Activated CD4-positive, CD25-positive, alpha-beta regulatory T cell treated with anti-CD3 and anti-CD28 coated beads, Interleukin-2, amount 50 U/mL, for 24 hours (primary cell): ENCODE results near the gene CYBA.

Experiments used
- ATAC-seq, 2 donors: fragments of 150-1000 bp; cut with Tn5 transposase; one replicate each; pipeline ENCODE4 v1.10.0; 2021; ENCODE audit warnings: mild to moderate bottlenecking in 1 of 2, moderate library complexity in 1 of 2

The CYBA gene

DNA sequence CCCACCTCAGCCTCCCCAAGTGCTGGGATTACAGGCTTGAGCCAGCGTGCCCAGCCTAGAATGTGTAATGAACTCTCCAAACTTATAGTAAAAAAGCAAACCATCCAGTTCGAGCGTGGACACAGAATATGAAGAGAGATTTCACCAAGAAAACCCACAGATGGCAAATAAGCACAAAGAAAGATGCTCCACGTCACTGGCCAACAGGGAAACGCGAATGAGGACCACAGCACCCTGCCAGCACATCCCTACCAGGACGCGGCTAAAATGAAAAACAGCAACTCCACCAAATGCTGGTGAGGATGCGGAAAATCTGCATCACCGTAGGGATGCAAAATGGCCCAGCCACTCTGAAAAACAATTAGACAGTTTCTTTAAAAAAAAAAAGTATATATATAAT lies 10.6 kb upstream of the CYBA start:
- no peak for ATAC-seq

DNA sequence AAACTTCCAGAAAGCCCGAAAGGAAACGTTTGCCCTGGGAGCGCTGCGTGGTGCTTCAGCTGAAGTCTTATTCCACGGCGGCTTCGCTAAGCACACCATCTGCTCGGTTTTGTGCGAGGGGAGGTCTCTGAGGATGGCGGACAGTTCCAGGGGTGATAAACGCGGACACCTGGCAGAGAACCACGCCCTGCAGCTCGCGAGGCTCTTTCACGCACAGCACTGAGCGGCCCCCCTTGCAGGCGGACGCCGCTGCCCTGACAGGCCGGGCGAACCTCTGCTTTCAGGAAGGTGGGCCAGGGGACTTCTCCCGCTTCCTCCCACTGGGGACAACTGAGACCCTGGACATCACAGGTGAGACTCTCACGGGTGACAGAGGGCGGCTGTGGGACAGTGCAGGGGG lies 8.3 kb upstream of the CYBA start:
- ATAC-seq: no peak

DNA sequence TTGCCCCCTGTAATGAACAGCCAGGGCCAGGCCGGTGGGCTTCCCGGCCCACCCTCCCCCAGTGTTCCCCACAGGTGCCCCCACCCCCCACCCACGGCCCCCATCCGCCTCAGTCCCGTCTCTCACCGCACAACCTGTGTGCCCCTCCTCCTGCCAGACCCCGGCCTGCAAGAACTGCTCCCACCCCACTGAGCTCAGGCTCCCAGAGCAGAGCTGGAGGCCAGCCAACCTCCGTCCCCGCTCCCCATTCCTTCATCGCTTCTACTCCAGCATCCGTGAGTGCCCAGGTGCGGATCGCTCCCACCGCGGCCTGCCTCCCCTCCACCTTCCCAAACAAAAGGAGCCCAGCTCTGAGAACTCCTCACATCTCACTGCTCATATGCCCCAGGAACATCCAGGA lies 7.9 kb upstream of the CYBA start:
- no peak for ATAC-seq

DNA sequence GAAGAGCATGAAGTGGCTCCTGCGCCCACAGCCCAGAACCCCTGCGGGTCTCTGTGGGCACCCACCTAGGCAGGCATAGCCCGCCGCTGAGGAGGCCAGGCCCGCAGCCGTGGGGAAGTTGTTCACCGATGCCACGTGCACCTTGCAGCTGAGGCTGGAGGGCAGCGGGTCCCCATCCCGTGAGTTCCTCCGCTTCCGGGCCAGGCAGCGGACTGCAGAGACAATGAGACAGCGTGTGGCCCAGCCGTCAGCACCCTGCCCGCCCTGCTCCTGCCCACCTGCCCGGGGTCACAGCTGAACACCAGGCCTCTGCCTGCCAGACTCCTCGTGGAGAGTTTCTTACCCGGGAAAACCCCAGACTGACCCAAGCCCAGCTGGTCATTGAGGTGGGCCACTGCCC lies 6.5 kb upstream of the CYBA start:
- ATAC-seq: no peak

DNA sequence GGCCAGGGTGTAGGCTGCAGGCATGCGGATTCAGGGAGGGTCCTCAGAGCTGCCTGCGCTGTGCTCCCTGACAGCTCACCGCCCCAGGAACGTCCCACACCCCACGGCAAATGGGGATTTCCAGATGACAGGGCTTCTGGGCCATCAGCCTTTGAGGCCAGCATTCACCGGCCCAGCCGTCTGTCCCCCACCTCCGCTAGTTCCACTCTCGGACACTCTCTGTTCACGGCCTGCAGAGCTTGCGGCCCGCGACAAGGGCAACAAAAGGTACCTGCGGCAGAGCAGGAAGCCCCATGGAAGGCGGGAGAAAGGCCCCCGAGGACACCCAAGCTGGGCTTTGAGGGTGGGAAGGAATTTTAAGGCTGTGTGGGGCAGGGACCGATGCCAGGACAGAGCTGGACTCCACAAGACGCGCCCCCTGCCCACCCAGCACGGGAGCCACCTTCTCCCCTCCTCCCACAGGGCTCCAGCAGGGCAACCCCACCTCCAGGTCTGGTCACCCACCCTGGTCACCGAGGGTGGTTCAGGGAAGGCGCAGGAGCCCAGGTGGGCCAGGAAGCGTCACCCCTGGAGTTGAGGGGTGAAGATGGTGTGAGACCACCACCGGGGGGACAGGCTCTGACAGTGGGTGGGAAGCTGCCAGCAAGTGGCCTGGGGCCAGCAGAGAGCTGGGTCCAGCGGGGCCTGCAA lies 5.6 kb upstream of the CYBA start:
- no peak for ATAC-seq

DNA sequence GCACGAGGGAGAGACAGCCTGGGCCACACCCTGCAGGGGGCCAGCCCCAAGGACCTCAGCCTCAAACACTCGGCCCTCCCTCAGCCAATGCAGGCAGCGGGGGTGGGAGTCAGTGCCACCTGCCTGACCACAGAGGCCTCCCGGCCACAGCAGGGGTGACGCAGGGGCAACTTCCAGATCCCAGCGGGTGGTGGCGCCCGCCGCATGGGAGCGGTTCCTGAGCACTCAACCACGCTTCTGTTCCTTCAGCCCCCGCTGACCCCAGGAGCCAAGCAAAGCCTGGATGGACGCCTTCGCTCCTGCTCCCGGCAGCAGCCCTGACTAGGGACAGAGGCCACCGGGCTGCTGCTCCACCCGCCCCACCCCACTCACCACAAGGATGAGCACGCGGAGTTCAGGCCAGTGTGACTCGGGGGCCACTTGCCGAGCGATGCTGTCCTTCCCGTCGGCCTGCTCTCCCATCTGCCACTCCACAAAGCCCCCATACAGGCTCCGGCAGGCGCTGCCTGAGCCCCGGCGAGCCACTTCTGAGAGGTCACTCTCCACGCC lies 5.0 kb upstream of the CYBA start:
- no peak for ATAC-seq

DNA sequence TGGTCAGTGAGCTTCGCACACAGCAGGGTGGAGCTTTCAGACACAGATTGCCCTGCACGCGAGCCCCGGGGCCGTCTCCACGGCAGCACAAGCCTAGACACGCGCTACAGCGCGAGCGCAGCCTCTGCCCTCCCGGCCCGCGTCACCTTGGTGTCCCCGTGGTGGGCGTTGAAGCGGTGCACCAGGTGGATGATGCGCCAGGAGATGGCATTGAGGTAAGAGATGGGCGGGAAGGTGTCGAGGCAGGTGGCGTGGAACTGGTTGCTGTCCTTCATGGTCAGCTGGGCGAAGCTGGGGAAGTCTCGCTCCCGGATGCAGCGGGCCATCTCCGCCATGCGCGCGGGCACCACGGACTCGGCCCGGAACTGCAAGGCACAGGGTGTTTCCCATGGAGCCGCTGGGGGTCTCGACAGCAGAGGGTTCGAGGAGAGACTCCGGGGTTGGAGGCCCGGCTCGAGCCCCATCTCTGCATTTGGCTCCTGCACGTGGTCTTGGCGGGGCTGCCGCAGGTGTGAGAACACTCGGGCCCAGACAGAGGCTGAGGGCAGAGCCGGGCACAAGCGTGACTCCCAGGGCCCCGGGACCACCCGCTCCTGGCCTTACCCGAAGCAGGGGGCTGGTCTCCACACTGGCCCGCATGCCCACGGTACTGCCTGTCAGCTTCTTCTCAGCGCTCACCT lies 4.3 kb upstream of the CYBA start:
- no peak for ATAC-seq

DNA sequence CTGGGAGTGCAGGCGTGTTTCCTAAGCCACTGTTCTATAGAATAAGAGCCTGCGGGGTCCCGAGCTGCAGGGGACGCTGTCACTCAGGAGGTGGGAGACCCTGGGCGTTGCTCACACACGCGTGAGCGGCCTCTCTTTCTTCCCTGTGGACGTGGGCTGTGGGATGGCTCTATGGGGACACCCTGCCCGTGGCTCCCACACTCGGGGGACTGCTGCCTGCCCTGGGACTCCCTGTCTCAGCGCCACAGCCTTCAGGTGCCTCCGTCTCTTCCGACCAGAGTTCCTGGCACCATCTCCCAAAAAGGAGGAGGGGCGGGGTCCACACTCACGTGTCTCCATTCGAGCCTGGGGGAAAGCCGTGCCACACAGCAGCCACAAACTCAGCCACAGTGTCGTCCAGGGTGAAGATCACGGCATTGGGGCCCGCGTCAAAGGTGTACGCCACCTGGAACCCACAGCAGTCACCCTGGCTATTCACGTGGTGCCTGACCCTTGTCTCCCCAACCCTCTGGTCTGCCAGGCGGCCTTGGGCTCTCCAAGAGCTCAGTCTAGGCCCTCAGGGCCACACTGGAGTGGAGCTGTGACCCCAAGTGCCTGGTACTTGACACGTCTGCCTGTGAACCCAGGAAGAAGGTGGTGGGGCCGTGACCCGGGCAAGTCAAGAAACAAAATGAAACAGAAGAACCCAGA lies 3.7 kb upstream of the CYBA start:
- ATAC-seq: no peak

DNA sequence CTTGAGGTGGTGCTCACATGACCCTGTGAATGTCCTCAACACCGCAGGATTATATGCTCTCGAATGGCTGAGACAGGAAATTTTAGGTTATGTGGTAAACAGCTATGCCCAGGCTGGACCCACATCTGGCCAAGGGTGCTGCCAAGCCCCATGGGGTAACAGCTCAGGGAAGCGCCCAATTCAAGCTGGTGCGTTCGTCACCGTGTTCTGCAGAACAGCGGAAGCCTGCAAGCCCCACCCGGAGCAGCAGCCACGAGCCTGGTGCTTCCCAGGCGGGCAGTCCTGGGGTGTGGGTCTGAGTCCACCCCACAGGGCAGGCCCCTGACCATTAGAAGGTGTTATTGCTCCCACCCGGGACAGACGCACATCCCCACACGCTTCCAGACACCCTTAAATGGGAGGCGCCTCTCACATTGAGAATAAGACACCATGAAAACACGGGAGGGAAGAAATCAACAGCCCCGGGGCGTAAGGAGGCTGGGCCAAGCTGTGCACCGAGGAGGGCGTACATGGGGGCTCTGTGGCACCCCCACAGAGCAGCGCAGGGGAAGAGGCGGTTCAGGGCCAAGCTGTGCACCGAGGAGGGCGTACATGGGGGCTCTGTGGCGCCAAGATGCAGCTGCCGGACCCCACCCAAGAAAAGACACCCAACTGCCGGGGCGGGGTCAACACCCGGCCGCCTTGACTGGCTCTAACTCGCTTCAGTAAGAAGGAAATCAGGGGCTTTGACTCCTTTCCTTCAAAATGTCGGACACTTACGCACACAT lies 2.9 kb upstream of the CYBA start:
- no peak for ATAC-seq

DNA sequence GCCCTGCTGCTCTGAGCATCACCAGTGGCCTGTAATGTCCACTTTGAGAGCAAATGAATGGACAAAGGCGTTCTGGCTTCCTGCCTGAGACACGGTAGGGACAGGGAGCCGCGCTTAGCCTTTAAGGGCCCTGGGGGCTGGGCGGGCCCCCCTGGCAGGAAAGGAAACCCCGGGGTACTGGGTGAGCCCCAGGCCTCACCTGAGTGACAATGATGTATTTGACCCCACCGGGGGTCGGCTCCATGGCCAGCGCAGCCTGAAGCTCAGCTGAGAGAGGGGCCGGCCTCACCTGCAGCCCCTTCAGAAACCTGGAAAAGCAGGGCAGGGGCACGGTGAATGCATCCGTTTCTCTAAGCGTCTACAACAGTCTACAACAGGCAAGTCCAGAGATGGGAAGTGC lies 2.2 kb upstream of the CYBA start:
- no peak for ATAC-seq

DNA sequence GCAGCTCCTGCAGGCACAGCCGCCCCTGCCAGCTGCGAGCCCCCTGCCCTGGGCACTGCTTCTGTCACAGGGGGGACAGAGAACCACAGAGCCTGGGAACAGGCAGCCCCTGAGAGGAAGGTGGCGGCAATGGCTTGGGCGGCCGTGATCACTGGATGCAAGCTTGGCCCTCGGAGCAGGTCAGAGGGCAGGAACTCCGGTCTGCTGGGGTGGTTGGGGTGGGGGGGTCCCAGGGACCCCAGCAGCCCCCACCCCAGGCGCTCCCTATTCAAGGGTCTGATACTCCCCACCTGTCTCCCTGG lies 1.9 kb upstream of the CYBA start:
- no peak for ATAC-seq

DNA sequence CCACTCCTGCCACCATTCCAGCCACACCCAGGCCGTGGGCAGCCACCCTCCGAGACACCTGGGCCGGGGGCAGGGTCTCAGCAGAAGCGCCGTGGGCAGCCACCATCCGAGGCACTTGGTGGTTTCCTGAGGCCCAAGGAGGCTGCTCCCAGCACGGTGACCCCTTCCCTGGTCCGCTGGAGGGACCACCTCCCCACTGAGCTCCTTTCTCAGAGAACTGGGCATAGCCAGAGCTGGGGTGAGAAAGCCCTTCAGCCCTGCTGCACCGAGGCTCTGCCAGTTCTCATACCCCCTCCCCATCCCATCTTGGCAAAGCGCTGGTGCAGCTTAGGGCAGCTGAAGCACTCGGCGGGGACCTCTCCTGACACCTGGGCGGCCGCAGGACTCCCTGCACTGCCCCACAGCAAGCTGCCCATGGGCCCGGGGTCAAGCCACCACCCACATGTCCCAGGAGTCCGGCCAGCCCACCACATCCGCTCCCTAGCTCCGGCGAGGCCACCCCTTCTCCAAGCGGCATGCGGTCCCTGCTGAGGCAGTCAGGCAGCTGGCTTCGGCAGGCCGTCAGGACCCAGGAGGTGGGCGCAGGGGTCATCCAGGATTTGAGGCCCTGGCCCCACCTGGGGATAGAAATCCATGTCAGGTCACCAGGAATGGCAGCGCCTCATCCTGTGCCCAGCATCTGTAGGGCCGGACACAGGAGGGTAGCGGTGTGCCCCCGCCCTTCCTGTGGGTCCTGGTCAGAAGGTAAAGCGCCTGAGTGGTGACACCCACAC lies 1.3 kb upstream of the CYBA start:
- ATAC-seq: no peak

DNA sequence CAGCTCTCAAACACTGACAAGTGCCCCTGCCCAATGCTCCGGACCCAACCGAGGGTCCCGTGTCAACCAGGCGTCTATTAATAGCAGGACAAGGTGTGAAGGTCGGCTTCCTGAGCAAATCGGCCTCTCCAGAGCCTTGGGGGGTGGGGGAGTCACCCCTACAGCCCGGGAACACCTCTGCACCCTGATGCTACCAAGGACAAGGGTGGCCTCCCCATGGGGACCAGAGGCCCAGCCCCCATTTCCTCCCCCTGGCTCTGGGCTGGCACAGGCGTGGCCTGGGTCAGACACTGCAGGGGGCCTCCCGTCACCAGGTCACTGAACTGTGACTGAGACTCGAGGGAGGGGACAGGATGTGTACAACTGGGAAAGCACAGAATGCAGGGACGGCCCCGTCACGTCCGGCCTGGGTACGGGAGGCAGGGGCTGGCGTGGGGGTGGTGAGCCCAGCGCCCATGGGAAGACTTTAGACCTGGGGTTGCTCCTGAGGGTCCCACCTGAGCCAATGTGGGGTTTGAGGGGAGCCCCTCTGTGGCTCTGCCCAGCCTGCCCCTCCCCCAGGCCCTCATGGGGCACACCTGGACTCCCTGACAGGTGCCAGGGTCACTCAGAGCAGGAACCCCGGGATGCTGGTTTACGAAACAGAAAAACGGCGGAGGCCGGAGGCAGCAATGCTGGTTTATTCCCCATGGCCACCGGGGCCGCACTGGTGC lies 579 bp upstream of the CYBA start:
- peak; percentile 87 to 88 for ATAC-seq

DNA sequence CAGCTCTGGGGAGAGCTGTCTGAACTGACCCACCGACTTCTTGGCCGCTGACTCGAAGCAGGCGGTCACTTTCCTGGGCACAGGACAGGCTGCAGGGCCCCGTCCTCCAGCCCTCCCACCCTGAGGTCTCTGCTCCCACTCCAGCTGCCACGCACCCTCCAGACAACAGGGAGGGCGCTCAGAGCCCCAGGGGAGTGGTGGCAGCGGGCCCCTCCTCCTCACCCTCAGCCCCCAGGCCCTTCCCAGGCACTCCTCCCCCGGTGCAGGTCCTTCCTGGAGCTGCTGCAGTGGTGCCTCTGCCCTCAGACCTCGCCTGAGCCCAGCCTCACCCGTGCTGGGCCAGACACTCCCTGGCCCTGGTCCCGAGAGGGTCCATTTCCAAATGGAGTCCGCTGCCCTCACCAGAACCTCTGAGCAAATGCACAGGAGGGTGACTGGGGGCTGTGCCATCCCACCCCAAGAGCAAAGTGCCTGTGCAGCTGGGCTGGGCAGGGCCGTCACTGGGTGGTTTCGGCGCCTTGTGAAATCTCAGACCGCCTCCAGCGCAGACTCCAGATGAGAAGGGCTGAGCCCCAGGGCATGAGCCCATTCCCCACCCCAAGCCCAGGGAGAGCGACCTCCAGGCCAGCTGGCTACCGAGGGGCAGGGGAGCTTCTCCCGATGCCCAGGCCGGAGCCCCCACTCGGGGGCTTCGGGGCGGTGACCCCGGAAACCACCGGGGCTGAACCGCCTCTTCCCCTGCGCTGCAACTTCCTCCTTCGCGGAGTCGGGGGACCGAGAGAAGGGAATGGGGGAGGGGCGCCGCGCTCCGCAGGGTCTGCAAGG lies 717 bp downstream of the CYBA start:
- ATAC-seq: no peak

DNA sequence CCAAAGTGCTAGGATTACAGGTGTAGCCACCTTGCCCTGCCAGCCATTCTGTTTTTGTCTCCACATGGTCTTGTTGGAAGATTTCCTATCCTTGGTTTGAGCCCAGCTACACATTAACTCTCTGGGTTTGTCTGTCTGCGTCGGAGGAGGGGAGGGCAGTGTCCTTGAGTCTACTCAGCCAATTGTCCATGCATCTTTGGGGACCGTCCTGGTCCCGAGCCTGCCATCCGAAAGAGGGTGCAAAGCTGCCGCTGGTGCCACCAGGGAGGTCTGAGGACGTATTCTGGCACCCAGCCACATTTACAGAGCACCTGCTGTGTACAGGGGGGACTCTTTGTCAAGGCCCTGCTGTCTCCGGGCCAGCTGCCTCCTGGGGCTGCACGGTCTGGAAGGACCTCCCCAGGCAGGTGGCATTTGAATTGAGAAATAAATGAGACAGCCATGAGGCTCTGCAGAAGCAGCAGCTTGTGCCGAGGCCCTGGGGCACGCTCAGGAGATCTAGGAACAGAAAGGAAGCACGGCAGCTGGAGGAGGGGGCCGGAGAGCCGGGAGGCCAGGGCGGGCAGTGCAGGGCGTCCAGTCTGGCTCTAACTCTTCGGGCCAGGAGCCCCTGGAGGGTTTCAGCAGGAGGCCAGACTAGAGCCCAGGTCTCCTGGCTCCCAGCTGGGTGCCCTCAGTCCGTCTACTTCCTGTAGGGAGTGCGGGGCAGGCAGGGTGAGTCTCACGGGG lies 1.5 kb downstream of the CYBA start:
- ATAC-seq: no peak

DNA sequence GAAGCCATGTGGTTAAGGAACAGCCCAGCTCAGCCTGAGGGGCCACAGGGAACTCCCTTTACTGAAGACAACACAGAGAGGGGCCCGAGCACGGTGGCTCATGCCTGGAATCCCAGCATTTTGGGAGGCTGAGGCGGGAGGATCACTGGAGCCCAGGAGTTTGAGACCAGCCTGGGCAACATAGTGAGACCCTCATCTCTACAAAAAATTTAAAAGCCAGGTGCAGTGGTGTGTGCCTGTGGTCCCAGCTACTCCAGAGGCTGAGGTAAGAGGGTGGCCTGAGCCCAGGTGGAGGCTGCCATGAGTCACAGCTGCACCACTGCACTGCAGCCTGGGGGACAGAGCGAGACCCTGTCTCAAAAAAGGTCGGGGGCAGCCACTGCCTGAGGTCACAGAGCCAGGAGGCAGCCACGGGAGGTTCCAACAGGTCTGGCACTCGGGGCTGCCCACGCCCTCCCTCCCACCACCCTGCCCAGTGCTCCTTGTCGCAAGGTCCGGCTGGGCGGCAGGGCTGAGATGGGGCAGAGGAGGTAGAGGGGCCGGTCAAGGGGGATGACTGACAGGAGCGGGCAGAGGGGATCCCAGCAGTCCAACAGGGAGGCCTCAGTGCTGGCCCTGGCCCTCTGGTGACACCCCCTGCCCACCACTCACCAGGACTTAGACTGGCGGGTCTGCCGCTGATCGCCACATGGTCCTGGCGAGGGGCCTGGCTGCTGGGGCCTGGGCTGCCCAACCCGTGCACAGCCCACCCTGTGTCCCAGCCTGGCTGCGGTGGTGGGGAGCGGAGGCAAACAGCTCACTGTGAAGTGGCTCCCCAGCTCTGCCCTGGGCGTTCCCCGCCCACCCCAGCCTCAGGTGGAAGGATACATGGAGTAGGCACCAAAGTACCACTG lies 3.4 kb downstream of the CYBA start:
- ATAC-seq: no peak

DNA sequence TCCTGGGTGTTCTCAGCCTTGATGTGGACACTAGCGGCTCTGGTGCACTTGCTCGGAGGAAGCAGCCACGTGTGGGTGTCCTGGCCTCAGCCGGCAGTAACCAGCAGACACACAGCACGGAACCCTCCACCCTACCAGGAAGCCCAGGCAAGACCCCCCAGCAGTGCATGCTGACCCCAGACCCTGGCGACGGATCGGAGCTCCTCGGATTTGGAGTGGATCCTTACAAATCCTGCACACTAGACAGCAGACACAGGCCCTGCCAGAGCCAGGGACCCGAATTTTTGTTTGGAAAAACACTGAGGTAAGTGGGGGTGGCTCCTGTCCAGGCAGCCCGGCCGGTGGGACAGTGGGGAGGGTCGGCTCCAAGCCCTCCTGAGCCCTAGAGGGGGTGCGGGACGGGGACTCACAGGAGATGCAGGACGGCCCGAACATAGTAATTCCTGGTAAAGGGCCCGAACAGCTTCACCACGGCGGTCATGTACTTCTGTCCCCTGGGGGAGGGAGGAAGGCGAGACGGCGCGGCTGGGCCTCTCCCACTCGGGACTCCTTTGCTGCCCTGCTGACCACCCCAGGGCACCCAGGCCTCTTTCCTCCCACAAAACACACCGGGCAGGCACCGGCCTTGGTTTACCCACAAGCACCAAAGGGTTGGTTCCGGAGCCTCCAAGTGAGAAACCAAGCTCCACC lies 4.4 kb downstream of the CYBA start:
- no peak for ATAC-seq

DNA sequence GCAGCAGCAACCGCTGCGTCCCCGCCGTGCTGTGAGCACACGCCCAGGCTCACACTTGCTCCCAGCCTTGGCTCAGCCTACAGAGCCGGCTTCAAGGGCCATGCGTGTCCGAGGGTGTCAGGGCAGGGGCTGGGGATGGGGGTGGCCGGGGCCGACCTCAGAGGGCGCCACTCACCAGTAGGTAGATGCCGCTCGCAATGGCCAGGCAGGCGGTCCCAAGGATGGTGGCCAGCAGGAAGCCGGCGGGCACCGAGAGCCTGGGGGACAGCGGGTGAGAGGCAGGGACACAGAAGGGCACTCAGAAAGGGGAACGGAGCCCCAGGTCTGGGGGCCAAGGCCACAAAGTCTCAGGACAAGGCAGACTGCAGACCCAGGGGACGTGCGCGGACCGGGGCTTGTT lies 4.9 kb downstream of the CYBA start:
- no peak for ATAC-seq

DNA sequence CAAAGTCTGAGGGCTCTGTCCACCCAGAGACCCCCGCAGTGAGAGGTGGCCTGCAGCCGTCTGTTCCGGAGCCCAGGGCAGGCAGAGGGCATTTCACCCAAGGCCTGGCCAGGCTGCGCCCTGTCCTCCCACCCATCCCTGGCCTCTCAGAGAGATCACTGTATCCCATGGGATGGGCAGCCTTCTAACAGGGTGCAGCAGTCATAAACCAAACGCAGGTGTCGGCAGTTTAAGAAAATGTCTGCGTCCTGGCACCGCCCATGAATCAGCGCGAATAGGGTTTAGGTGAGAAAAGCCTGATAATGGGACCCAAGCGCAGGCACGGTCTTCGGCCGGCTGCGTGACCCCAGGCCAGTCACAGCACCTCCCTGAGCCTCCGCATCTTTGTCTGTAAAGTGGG lies 5.4 kb downstream of the CYBA start:
- ATAC-seq: no peak
